Fibroblast of lung (primary cell): ENCODE measurements around the gene IRF2BPL.

ENCODE experiments used
- EZH2 ChIP-seq: IDR thresholded peaks from 2 replicates; pipeline ENCODE4 v1.5.1; 2012; ENCODE audit warnings: low read length, control low read depth, mild to moderate bottlenecking; ENCODE audit errors: missing control alignments
- TF ChIP-seq, protein P1 (sequence below), 2 donors: IDR thresholded peaks in 1 of 2; conservative IDR thresholded peaks in 1 of 2; 1 replicate in 1 of 2; 2 replicates in 1 of 2; pipeline ENCODE4 v1.5.1; 2011 to 2012; ENCODE audit warnings: low read length in 2 of 2, control low read depth in 1 of 2, inconsistent platforms in 1 of 2, low read depth in 1 of 2, mild to moderate bottlenecking in 1 of 2

DNA sequence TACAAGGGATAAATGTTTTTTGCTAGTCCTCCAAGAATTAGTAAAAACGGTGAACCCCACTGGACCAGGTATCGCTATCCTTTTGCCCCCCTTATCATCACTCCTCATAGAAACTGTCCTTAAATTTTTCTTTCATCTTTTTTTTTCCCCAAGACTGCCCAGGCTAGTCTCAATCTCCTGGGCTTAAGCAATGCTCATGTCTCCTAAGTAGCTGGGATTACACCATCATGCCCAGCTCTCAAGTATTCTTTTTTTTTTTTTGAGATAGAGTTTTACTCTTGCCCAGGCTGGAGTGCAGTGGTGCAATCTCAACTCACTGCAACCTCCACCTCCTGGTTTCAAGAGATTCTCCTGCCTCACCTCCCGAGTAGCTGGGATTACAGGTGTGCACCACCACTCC lies 9.7 kb downstream of the IRF2BPL start:
- TF ChIP-seq, protein P1, sequence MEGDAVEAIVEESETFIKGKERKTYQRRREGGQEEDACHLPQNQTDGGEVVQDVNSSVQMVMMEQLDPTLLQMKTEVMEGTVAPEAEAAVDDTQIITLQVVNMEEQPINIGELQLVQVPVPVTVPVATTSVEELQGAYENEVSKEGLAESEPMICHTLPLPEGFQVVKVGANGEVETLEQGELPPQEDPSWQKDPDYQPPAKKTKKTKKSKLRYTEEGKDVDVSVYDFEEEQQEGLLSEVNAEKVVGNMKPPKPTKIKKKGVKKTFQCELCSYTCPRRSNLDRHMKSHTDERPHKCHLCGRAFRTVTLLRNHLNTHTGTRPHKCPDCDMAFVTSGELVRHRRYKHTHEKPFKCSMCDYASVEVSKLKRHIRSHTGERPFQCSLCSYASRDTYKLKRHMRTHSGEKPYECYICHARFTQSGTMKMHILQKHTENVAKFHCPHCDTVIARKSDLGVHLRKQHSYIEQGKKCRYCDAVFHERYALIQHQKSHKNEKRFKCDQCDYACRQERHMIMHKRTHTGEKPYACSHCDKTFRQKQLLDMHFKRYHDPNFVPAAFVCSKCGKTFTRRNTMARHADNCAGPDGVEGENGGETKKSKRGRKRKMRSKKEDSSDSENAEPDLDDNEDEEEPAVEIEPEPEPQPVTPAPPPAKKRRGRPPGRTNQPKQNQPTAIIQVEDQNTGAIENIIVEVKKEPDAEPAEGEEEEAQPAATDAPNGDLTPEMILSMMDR (conservative IDR thresholded peaks at IDR 0.05 in 1 of 2, IDR thresholded peaks at IDR 0.05 in 1 of 2; ENCODE audit: low read depth in 1 of 2, low read length in 2 of 2) = no peak
- no peak for TF ChIP-seq EZH2
